Astrocyte (in vitro differentiated cells and primary cell): ENCODE measurements around the gene JADE1.

ENCODE experiments used
- CTCF ChIP-seq: IDR thresholded peaks from 2 replicates; pipeline ENCODE4 v1.5.1; 2011; ENCODE audit warnings: low read depth, mild to moderate bottlenecking, inconsistent platforms, low read length, moderate library complexity; ENCODE audit not compliant: insufficient read depth
- EZH2 ChIP-seq: IDR thresholded peaks from 2 replicates; pipeline ENCODE4 v1.6.1; 2012; ENCODE audit warnings: mild to moderate bottlenecking, low read length, inconsistent platforms; ENCODE audit not compliant: insufficient read depth

GRCh38 chr4:128766781-128767180, 42.7 kb upstream of the JADE1 start:
- TF ChIP-seq CTCF (no peak), EZH2 (no peak)
